H1 (cell line): ENCODE results near the gene CLEC4F.

Experiments
- POLR2A ChIP-seq, 2 experiments: IDR thresholded peaks; 1 replicate in 1 of 2; 2 replicates in 1 of 2; pipeline ENCODE4 v1.6.1; 2011; ENCODE audit warnings: low read depth in 2 of 2, low read length in 2 of 2, mild to moderate bottlenecking in 2 of 2; ENCODE audit errors: control extremely low read depth in 1 of 2
- RXRA ChIP-seq: IDR thresholded peaks from 2 replicates; pipeline ENCODE4 v1.6.1; 2011; ENCODE audit warnings: low read depth, mild to moderate bottlenecking, low read length, moderate library complexity; ENCODE audit not compliant: insufficient read depth
- TBP ChIP-seq: IDR thresholded peaks from 2 replicates; pipeline ENCODE4 v1.6.1; 2011; ENCODE audit warnings: low read depth, low read length, improper control_type of control experiment

DNA sequence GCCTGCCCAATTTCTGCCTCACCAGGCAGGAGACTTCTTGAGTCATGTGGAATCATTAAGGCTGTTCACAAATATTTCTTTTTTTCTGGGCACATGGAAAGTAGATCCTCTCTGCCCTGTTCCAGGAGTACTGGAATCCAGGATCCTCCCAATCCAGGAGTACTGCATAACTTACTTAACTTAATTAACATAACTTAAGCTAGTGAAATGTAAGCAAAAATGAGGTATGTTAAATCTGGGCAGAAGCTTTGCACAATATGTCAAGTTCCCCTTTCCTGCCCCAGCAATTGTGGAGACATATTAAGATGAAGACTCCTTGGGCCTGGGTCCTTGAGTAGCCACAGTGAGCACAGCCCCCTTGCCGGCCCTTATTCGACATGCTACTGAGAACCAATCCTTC lies 12.0 kb upstream of the CLEC4F start:
- no peak for TF ChIP-seq TBP
- no peak for TF ChIP-seq POLR2A (IDR thresholded peaks at IDR 0.05; ENCODE audit: control extremely low read depth in 1 of 2, low read depth in 2 of 2, low read length in 2 of 2)
- TF ChIP-seq RXRA, result no peak
